Measurements from ENCODE around the gene PAH.

PAH gene

DNA sequence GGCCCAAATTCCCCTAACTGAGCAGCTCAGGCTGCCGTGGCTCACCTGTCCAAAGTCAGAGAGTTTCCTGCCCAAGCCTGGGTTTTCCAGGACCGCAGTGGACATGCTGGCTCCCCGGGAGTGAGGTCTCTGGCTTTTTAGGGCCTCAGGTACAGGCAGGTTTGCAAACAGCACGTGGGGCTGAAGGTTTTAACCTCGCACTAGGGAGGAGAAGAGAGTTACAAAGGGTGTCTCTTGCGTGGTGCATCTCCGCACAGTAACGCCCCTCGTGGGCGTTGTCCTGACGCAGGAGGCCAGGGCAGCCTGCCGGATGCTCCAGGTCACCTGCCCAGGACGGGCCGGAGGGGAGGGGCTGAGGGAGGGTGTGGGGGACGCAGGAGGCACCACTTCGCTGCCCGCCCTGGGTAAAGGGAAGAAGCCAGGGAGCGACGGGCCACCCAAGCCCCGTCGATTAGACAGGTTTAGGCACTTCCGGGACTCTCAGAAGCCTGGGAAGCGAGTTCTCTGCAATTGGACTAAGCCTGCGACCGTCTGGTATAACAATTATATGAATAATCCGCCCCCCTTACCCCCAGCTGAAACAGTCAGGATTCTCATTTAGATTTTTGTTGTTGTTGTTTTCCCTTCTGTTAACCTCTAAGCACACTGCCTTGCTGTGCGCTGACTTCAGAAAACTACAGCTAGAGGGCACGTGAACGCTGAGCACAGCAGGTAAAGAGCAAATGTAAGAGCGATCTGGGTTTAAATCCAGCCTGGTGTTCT is at the start of gene PAH:
Gene PAH, minus strand, starts transcription at position 219 of the 762 bp plus-strand sequence. Its CDS starts 114 bp downstream, at position 105.
- peak; percentile 21 for DNase-seq

GRCh38 chr12:102966200-102966863 is 49.3 kb upstream of the PAH start:
- DNase-seq, result no peak

DNA sequence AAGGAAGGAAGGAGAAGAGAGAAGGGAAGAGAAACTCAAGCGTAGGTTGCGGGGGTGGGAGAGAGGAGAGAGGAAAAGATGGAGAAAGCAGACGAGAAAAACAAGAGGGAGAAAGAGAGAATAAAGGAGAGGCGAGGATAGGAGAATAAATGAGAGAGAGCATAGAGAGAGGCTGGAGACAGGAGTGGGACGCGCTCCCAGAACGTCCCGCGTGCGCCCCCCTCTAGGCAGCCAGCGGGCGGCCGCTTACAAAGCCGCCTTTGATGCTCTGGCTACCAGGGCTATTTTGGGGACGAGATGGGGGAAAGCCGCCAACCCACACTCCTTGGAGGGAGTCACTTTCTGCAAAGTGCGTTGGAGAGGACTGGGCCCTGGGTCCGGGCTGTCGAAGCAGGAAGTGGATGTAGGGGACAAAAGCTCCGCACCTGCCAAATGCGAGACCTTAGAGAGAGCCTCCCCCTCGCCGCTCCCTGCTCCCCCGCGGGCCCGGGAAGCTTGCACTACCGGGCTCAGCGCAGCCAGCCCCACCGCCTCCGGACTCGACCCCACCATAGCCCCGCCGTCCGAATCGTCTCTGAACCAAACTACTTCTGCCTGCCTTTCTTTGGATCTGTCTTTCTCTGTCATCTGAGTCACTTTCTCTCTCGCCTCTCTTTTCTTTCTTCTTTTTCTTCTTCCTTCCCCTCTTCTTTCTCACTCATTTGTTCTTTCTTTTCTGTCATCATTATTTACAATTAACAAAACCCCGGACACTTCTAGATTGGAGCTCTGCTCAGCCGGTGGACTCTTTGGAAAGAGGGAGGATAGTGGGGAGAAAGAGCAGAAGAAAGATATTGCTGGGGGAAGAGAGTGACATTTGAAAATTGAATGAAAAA is 48.5 kb upstream of the PAH start:
- DNase-seq, result no peak

DNA sequence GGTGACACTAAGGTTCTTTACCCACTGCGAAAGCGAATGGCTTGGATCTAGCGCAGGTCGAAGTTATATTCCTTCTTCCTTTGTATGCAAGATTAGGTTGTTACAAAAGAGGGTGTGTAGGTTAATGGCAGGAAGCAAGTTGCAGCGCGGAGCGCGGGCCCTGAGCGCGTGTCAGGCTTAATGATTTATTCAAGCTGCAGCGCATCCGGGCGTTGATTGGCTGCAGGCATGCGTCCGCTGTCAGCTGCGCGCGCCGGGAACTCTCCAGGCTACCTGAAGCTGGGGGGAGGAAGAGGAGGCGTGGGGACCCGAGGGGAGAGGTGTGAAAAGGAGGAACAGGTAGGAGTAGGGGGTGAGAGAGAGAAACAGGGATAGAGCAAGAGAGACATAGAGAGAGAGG is 47.8 kb upstream of the PAH start:
- DNase-seq, result no peak

- no peak for DNase-seq
These were observed 46.8 kb upstream of the PAH start for GRCh38 chr12:102963796-102964195.

DNA sequence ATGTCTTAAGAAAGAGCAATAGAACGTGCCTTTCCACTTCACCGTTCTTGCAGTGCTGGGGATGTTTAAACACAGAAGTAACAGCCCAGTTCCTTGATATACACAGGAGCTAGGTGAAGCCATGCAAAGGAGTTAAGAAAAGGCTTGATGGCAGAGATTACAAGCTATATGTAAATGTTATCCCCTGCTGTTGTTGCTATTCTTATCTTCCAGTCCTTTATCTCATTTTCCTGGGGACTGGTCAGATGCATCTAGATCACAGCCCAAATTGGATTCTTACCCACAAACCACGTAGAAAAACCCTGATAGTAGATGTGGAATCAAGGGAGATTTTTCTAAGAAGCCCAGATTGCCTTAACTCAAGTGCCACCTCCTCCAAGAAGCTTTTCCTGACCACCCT is 45.9 kb upstream of the PAH start:
- DNase-seq, result no peak

- DNase-seq, result no peak
These were observed 45.5 kb upstream of the PAH start for GRCh38 chr12:102962532-102962931.

GRCh38 chr12:102961466-102961855 is 44.4 kb upstream of the PAH start:
- DNase-seq, result no peak

- DNase-seq, result no peak
These were observed 43.9 kb upstream of the PAH start for GRCh38 chr12:102960766-102961465.

DNA sequence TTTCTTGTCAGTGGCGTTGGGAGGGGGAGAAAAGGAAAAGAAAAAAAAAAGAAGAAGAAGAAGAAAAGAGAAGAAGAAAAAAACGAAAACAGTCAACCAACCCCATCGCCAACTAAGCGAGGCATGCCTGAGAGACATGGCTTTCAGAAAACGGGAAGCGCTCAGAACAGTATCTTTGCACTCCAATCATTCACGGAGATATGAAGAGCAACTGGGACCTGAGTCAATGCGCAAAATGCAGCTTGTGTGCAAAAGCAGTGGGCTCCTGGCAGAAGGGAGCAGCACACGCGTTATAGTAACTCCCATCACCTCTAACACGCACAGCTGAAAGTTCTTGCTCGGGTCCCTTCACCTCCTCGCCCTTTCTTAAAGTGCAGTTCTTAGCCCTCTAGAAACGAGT is 42.3 kb upstream of the PAH start:
- DNase-seq, result no peak

- no peak for DNase-seq
These were observed 41.8 kb upstream of the PAH start for GRCh38 chr12:102958830-102959176.

- no peak for DNase-seq
These were observed 41.2 kb upstream of the PAH start for GRCh38 chr12:102958073-102958829.

DNA sequence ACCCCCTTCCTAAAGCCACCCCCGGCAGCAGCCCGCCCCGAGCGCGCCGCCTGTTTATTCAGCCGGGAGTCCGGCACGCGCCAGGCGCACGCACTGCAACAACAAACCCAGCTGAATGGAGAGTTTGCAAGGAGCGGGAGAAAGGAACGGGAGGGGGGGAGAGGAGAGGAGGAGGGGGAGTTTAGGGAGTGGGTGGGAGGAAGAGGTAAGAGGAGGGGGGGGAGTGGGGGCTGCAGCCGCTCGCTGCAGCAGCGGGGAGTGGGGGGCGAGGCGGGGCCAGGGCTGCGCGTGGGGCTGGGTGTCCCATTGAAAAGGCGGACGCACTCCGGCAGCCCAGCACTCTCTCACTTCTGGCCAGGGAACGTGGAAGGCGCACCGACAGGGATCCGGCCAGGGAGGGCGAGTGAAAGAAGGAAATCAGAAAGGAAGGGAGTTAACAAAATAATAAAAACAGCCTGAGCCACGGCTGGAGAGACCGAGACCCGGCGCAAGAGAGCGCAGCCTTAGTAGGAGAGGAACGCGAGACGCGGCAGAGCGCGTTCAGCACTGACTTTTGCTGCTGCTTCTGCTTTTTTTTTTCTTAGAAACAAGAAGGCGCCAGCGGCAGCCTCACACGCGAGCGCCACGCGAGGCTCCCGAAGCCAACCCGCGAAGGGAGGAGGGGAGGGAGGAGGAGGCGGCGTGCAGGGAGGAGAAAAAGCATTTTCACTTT is 40.5 kb upstream of the PAH start, which contains the start of gene ASCL1:
Gene ASCL1, plus strand, starts transcription at position 336 of the 712 bp plus-strand sequence. CDS start 571 bp downstream, outside the sequence.
- no peak for DNase-seq

DNA sequence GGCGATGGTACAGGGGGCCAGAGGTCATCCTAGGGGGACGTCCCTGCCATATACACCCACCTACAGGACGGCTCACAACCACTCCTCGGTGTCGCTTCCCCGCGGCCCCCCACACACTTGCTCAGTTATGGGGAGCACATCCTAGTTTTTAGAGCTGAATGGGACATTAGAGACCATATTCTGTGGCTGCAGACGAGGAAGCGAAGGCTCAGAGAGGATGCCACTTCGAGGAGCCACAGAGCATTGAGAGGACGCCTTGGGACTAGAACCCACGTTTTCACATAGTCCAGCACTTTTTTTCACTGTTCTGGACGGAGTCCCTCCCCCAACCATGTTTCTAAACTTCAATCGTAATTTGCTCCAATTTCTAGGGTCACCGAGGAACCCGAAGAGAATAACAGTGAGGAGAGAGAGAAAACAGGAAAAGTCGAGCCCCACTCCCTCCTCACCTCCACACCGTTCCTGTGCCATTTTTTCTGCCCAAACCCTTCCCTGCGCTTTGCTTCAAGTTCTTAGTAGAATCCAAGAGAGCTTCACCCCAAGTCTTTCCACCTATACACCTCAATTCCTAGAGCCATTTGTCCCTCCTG is 39.8 kb upstream of the PAH start:
- DNase-seq, result no peak

DNA sequence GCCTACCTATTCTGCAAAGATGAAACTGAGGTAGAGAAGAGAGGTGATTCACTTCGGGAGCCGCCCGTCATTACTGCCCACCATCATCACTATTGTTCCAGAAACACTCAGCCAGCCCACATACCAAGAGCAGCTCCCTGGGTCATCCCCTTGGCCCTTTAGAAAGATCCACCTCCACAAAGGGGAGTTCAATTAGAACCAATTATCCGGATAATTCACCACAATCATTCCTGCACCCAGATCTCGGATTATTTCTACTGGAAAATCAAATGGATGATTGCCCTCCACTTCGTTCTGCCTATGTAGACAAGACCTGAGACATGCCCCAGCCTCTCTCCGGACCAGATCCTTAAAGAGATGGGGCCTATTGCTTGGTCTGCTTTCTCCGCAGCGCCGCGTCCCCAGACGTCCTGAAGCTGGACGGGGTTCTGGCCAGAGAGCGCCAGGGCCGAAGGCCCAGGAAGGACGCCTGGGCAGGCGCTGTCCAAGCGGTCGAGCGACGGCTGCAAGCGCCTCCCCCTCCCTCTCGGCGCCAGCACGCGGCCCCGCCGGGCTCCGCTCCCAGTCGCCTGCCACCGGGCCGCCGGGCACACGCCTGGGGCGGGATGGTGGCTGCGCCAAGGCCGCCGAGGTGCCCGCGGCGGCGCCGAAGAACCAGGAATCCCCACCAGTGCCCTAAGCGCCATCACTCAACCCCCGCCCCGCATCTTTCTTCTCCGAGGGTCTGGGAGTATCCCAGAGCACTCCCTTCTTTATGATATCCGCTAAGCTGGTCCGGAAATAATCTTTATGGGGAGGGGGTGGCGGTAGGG is 39.1 kb upstream of the PAH start:
- no peak for DNase-seq

DNA sequence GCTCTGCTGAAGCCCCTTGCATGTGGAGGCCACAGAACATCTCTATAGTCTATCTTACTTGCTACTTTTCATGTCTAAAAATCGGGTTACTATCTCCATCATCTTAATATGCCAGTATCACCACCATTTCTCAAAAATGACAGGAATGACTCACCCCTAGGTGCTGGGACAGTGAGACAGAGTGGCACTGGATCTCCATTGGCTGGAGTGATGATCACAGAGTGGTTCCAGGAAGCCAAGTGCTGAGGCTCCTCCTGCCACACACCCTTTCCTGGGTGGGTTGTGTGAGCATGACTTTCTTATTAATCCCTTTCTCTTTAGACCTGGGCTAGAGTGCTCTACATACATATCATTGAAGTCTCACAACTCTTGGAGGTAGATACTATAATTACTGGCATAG is 37.1 kb upstream of the PAH start:
- DNase-seq, result no peak

DNA sequence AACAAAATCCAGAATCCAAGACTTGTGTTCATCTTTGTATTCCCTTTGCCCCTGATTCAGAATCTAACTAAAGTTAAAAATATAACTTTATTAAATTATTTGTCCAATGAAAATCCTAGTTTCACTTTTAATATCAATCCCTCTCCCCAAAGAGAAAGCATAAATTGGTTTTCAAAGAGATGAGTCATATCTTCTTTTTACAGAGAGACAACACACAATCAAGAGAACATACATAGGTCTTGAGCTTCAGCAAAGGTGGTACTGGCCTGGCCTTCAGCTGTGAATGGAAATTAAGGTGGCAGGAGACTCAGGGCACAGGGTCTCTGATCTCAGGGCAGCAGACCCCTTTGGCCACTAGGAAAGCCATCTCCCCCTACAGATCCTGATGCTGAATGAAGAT is 36.2 kb upstream of the PAH start:
- no peak for DNase-seq

DNA sequence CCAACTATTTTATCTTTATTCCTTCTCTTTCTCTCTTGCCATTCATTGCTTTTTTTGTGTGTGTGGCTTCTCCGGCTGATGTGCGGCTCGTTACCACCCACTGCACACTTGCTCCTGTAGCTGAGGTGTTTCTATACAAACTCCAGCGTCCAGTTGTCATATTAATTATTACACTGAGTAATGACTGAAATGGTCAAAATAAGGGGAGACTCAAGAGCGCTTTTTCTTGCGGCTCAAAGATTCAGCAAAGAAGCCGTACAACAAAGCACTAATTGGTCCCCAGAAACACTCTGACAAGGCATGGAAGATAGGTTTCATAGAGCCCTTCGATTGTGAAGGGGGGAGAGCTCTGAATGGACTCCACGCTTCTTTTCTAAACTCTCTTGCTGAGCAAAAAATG is 34.8 kb upstream of the PAH start:
- DNase-seq, result no peak

- no peak for DNase-seq
These were observed 34.0 kb upstream of the PAH start for GRCh38 chr12:102950950-102951619.

All from RPMI8226 (cell line).